Measurements from ENCODE around the gene TMEM134.

Gene TMEM134

DNA sequence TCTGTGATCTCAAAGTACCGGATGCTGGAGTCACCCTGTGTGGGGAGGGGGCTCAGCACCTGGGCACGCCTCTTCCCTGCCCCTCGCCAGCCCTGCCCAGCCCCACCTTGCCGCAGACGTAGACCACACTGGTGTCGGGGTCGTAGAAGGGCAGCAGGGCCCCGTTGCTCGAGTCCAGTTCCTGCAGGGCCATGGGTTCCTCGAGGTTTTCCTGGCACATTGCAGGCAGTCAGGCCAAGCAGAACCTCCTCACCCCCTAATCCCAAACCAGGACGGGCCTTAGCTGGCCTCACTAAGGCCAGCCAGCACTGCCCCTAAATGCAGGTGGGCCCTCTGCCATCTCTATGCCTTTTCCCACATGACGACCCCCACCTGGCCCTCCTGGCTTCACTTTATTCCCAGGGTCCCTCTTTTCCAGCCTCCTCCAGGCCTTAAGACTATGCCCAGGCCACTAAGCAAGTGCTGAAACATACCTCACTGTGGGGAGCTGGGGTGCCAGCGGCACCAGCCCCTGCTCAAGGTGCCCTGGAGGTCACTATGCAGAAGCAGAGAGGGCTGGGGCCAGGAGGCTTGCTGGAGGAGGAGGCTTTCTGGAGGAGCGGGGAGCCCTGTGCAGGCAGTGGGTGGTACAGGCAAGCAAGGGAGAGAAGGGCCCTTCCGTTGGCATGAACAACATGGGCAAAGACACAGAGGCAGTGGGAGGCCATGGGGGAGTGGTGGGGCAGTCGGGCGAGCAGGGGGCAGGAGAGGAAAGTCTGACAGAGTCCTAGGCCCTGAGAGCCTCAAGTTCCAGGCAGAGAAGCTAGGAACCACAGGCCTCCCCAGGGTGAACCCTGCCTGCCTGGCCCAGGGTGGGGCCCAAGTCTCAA, 28.6 kb downstream of the TMEM134 start:
- peak overlapping the region; percentile 89 for H3K27ac ChIP-seq
- no peak for TF ChIP-seq ZFX (IDR thresholded peaks at IDR 0.05; ENCODE audit: borderline replicate concordance)
- TF ChIP-seq, protein P1, sequence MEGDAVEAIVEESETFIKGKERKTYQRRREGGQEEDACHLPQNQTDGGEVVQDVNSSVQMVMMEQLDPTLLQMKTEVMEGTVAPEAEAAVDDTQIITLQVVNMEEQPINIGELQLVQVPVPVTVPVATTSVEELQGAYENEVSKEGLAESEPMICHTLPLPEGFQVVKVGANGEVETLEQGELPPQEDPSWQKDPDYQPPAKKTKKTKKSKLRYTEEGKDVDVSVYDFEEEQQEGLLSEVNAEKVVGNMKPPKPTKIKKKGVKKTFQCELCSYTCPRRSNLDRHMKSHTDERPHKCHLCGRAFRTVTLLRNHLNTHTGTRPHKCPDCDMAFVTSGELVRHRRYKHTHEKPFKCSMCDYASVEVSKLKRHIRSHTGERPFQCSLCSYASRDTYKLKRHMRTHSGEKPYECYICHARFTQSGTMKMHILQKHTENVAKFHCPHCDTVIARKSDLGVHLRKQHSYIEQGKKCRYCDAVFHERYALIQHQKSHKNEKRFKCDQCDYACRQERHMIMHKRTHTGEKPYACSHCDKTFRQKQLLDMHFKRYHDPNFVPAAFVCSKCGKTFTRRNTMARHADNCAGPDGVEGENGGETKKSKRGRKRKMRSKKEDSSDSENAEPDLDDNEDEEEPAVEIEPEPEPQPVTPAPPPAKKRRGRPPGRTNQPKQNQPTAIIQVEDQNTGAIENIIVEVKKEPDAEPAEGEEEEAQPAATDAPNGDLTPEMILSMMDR (IDR thresholded peaks at IDR 0.05) = no peak

DNA sequence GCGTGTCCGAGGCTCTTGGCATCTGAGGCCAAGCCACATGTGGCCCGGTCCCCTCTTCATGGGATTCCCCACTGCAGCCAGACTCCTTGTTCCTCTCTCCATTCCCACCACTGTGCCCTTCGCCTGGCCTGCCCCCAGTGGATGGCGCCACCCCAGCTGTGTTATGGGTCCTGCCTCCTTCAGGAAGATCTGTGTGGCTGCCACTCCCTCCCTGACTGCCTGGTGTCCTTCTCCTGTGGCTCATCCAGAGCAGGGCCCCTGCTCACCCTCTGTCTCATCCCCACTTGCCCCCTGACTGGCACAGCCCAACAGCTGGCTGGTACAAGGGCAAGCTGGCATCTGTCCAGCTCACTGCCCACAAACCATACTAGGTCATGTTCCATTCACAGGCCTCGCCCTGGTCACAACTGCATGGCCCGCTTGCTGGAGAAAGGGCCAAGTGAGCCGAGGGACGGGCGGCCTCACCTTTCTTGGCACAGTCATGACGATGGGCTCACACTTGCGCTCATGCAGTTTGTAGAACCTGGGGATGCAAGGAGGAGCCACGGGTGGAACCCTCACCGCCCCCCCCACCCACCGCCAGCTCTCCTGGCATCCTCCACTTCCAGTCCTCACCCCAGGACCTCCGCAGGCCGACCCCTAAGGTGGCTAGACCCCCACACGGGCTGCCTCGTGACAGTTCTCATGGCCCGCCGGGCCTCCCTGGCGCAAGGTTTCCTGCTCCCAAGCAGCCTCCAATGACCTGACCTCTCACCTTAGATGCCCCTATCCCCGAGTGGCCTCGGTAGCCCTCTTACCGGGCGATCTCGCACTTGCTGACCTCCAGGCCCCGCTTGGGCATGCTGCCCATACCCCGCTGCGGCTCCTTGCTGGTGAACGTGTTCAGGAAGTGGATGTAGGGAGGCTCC, 29.5 kb downstream of the TMEM134 start:
- H3K27ac ChIP-seq = peak overlapping the region; percentile 89
- no peak for TF ChIP-seq ZFX (IDR thresholded peaks at IDR 0.05; ENCODE audit: borderline replicate concordance)
- TF ChIP-seq, protein P1 (IDR thresholded peaks at IDR 0.05) = peak; percentile 39

DNA sequence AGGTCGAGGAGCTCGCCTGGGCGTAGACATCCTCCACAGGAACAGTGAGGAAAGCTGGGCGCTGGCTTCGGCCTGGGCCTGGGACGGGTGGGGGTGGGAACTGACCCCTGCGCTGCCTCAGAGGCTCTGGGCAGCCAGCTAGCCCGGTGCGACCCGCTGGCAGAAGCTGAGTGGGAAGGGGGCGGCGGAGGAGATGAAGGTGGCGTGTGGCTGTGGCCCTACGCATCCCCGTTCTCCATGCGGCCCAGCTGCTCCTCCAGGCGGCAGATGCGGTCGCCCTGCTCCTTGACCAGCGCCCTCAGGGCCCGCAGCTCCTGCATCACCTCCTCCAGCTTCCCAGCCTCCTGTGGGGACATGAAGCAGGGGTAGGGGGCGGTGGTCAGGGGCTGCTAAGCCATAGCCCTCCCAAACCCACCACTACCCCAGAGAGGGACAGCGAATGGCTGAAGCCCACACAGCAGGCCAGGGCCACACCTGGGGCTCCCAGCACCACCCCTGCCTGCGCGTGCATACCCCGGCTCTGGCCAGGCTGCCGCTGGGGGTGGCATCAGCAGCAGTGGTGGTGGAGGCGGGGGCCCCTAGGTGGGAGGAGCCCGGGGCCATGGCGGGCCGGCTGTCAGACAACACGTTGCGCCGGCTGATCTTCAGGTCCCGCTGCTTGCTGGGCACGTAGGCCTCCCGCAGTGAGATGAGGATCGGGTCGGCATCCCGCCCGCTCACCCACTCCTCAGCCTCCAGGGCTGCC, 30.7 kb downstream of the TMEM134 start:
- peak overlapping the region; percentile 89 for H3K27ac ChIP-seq
- TF ChIP-seq, protein P1 (IDR thresholded peaks at IDR 0.05) = no peak
- TF ChIP-seq ZFX (IDR thresholded peaks at IDR 0.05; ENCODE audit: borderline replicate concordance) = no peak

DNA sequence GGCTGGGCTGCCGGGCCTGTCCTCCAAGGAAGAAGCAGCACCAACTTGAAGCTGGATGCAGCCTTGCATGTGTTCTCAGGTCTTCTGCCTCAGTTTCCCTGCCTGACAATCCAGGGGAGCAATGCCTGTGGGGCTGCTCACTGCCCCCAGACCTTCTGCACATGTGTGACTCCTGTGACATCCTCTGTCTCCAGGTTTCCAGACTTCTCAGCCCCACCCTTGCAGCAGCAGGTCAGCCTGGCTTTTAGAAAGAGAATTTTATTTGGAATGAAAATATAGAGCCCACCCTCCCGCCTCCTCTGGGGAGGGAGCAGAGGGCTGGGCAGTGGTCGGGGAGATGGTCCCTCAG, 31.3 kb downstream of the TMEM134 start:
- peak overlapping the region; percentile 89 for H3K27ac ChIP-seq

DNA sequence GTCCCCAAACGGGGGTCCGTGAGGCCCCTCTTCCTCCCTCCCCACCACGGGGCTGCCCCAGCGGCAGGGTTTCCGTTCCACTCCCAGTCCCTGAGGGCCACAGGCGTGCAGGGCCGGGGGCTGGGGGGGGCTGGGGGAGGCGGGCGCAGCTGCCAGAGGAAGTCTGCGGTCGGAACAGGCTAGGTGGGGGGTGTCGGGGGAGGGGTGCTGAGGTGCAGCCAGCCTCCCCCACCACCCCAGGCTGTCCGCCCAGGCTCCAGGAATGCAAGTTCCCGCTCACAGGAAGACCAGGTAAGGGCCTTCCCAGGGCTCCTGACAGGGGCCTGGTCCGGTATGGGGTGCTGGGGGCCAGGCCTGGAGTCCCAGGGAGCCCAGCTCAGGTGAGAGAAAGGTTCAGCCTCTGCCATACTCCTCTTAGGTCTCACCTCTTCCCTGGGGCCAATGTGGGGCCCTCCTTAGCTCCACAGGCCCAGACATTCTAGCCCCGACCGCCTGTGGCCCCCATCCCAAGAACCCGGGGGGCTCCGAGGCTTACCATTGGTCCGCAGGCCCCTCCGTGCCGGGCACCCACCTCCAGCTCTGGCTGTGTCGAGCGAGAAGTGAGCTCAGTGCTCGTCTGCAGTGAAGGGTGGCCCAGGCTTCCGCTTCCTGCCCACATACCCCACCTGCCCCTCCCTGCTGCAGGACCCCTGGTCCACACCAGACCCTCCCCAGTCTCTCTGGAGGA, 31.8 kb downstream of the TMEM134 start, which contains the start of gene PTPRCAP:
TSS of gene PTPRCAP (minus strand) at position 601 of the 727 bp plus-strand sequence. CDS start at position 538, 63 bp downstream.
- TF ChIP-seq ZFX (IDR thresholded peaks at IDR 0.05; ENCODE audit: borderline replicate concordance) = no peak
- TF ChIP-seq, protein P1 (IDR thresholded peaks at IDR 0.05) = no peak
- peak within 1 kb of the TSS; percentile 89 for H3K27ac ChIP-seq

More for the DNA sequence above, 31.3 kb downstream of the TMEM134 start:
- TF ChIP-seq, protein P1 (IDR thresholded peaks at IDR 0.05) = no peak
- TF ChIP-seq ZFX (IDR thresholded peaks at IDR 0.05; ENCODE audit: borderline replicate concordance) = no peak

DNA sequence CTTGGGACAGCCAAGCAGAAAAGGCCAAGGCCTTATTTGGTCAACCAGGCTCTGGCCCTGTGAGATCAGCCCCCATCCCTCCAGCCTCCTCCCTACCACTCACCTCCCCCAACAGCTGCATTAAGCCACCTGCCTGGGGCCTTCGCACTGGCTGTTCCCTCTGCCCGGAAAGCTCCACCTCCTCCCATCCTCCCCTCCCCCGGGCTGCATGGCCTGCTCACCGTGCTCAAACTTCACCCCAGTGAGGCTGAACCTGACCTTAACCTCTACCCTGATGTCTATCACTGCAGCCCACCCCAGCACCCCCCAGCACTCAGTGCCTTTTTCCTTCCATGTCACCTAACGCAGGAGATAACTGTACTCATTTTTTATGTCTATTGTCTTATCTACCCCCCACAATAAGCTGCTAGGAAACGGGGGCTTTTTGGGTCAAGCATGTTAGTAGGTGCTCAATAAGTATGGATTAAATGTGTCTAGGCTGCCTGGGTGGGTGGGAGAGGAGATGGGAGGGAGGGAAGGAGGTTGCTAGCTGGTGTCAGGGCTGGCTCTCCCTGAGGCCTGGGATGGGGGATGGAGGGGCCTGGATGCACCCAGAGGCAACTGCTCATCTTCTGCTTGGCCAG, 32.5 kb downstream of the TMEM134 start:
- TF ChIP-seq ZFX (IDR thresholded peaks at IDR 0.05; ENCODE audit: borderline replicate concordance) = no peak
- TF ChIP-seq, protein P1 (IDR thresholded peaks at IDR 0.05) = no peak
- H3K27ac ChIP-seq = peak overlapping the region; percentile 89

Measured in 22Rv1 (cell line).